Measurements from ENCODE around the gene MZT2B.
"Not testable (repeated sequence)": the region's sequence is repeated elsewhere in the genome, so short reads cannot be mapped to it uniquely, and the experiment has no call there.

MZT2B gene

GRCh38 chr2:130181880-130182682 is at the start of gene MZT2B:
Gene MZT2B, plus strand, starts transcription at chr2:130182262. Its CDS starts 21 bp downstream, at chr2:130182283.
- peak; percentile 71 to 86 (median 82) for DNase-seq (ENCODE audit: low read depth in 3 of 3, low spot score in 1 of 3)

- no peak for DNase-seq (ENCODE audit: low read depth in 3 of 3, low spot score in 1 of 3)
Observed at GRCh38 chr2:130135692-130136541, 46.1 kb upstream of the MZT2B start.

GRCh38 chr2:130136546-130136945 is 45.5 kb upstream of the MZT2B start:
- not testable (repeated sequence) for DNase-seq (ENCODE audit: low read depth in 3 of 3, low spot score in 1 of 3)

GRCh38 chr2:130137118-130137517 is 44.9 kb upstream of the MZT2B start:
- not testable (repeated sequence) for DNase-seq (ENCODE audit: low read depth in 3 of 3, low spot score in 1 of 3)

- not testable (repeated sequence) for DNase-seq (ENCODE audit: low read depth in 3 of 3, low spot score in 1 of 3)
Observed at GRCh38 chr2:130138326-130138725, 43.7 kb upstream of the MZT2B start.

- not testable (repeated sequence) for DNase-seq (ENCODE audit: low read depth in 3 of 3, low spot score in 1 of 3)
Observed at GRCh38 chr2:130138841-130139251, 43.2 kb upstream of the MZT2B start.

- DNase-seq (ENCODE audit: low read depth in 3 of 3, low spot score in 1 of 3) = not testable (repeated sequence)
Observed at GRCh38 chr2:130139331-130140280, 42.5 kb upstream of the MZT2B start.

- DNase-seq (ENCODE audit: low read depth in 3 of 3, low spot score in 1 of 3) = not testable (repeated sequence)
Observed at GRCh38 chr2:130140516-130140915, 41.5 kb upstream of the MZT2B start.

- DNase-seq (ENCODE audit: low read depth in 3 of 3, low spot score in 1 of 3) = not testable (repeated sequence)
Observed at GRCh38 chr2:130141002-130141401, 41.1 kb upstream of the MZT2B start.

- DNase-seq (ENCODE audit: low read depth in 3 of 3, low spot score in 1 of 3) = not testable (repeated sequence)
Observed at GRCh38 chr2:130141645-130142370, 40.3 kb upstream of the MZT2B start.

- DNase-seq (ENCODE audit: low read depth in 3 of 3, low spot score in 1 of 3) = not testable (repeated sequence)
Observed at GRCh38 chr2:130142396-130143265, 39.4 kb upstream of the MZT2B start.

- not testable (repeated sequence) for DNase-seq (ENCODE audit: low read depth in 3 of 3, low spot score in 1 of 3)
Observed at GRCh38 chr2:130143266-130144039, 38.6 kb upstream of the MZT2B start.

GRCh38 chr2:130145006-130145414 is 37.1 kb upstream of the MZT2B start, which contains the start of gene CCDC74B:
Gene CCDC74B, minus strand, starts transcription at chr2:130145112. Its CDS starts 116 bp downstream, at chr2:130144996.
- peak in 1 of 3 donors; percentile 24 for DNase-seq (ENCODE audit: low read depth in 3 of 3, low spot score in 1 of 3)

GRCh38 chr2:130148515-130148914 is 33.5 kb upstream of the MZT2B start:
- DNase-seq (ENCODE audit: low read depth in 3 of 3, low spot score in 1 of 3) = not testable (repeated sequence)

- no peak for DNase-seq (ENCODE audit: low read depth in 3 of 3, low spot score in 1 of 3)
Observed at GRCh38 chr2:130150181-130151144, 31.6 kb upstream of the MZT2B start.

- DNase-seq (ENCODE audit: low read depth in 3 of 3, low spot score in 1 of 3) = not testable (repeated sequence)
Observed at GRCh38 chr2:130151145-130151512, 30.9 kb upstream of the MZT2B start.

Measured in stimulated activated CD4-positive, alpha-beta T cell treated with anti-CD3 and anti-CD28 coated beads, TNF-alpha, amount 100 ng/mL, for 1 hour (primary cell).